Testis (tissue), 2 donors: ENCODE results near the gene TRABD2B.

Experiments
- CTCF ChIP-seq, 3 experiments: fragments of 450-650 bp in 2 of 3; fragments of 200-600 bp in 1 of 3; sonication (generic) in 1 of 3; IDR thresholded peaks; one replicate each; pipeline ENCODE4 v1.5.1; 2016 to 2019; ENCODE audit warnings: antibody characterized with exemption in 3 of 3, mild to moderate bottlenecking in 2 of 3, moderate library complexity in 1 of 3
- POLR2A ChIP-seq: fragments of 450-650 bp; IDR thresholded peaks from one replicate; pipeline ENCODE4 v1.6.1; 2017; ENCODE audit warnings: antibody characterized with exemption, mild to moderate bottlenecking, moderate library complexity

GRCh38 chr1:48036710-48037355, 39.6 kb upstream of the TRABD2B start:
- TF ChIP-seq CTCF (IDR thresholded peaks at IDR 0.05) (no peak), POLR2A (no peak)
